GM21786 (cell line): ENCODE data around the gene ADAM19.
A peak's percentile ranks its signal among the peaks of the same experiment; 100 is the strongest.

ENCODE experiments used
- ATAC-seq: cut with Tn5 transposase; IDR thresholded peaks from one replicate; pipeline ENCODE4 v1.9.1; 2021; ENCODE audit not compliant: unreplicated experiment

The ADAM19 gene

DNA sequence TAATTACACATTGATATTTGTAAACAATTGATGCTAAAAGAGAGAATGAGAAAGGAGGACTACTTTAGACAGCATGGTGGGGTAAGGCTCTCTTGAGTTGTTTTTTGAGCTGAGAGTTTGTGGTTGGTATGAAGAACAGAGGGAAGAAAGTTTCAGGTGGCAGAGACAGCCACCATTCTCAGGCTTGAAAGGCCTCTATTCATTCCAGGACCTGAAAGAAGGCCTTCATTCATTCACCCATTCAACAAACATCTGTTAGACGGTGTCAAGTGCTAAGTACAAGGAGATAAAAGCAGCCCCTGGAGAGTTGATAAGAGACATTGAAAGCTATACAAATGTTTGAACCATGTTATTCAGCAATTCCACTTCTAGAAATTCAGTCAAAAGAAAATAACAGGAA is 21.7 kb upstream of the ADAM19 start:
- peak; percentile 23 for ATAC-seq

DNA sequence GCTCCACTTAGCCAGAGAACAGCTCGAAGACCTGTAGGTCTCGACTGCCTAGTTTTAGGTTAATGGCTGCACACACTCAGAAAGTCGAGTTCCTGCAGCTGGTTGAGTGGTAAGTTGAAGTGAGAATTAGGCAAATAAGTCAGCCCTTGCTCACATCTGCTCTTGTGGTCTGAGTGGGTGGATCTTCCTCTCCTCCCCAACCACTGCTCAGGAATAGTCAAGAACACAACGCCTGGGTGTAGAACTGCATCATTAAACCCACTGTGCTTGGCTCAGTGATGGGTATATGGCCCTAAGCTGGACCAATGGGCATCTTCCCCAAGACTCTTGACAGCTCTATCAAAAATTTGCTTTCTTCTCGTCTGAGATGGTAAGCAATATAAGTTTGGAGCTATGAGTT is 20.9 kb upstream of the ADAM19 start:
- ATAC-seq: peak; percentile 80

DNA sequence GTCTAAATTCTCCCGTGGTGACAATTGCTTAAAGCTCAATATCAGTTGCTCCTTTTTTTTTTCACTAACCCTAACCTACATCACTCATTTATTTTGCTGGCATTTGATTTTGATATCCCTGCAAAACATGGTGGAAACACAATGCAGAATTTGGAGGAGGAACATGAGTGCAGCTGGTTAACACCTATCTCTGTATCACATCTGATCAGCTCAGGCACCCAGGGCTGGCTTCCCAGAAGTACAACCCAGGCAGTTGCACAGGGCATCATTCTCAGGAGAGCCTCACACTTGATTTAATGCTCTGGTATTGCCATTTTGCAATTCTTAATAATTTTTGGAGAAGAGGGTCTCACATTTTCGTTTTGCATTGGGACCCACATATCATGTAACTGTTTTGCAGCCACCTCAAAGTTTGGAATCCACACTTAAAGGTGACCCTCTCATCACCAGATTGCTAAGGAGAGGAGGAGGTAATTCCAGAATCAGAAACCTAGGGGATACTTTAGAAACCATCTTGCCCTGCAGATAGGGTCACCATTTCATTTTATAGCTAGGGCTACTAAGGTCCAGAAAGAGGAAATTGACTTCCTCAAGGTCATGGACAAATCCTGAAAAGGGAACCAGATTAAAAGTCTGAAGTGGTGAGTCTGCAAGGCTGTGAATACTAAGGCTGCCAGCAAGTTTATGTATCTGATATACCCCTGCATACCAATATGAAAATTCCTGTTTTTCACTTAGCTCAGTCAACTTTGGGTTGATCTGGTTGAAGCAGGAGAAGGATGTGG is 19.3 kb upstream of the ADAM19 start:
- no peak for ATAC-seq

DNA sequence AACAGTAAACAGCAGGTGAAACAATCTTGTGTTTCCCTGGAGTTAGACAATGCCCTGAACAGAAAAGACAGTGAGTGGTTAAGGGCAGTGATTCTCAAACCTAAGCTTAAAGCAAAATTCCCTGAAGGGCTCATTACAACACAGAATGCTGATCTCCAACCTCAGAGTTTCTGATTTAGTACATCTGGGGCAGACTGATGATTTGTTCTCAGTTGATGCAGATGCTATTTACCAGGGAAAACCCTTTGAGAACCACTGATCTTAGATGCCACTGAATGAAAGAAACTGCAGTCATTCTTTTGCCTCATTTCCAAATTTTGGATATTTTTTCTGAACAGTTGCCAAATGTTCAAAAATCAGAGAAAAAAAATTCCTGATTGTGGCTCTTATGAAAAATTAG is 18.7 kb upstream of the ADAM19 start:
- no peak for ATAC-seq

DNA sequence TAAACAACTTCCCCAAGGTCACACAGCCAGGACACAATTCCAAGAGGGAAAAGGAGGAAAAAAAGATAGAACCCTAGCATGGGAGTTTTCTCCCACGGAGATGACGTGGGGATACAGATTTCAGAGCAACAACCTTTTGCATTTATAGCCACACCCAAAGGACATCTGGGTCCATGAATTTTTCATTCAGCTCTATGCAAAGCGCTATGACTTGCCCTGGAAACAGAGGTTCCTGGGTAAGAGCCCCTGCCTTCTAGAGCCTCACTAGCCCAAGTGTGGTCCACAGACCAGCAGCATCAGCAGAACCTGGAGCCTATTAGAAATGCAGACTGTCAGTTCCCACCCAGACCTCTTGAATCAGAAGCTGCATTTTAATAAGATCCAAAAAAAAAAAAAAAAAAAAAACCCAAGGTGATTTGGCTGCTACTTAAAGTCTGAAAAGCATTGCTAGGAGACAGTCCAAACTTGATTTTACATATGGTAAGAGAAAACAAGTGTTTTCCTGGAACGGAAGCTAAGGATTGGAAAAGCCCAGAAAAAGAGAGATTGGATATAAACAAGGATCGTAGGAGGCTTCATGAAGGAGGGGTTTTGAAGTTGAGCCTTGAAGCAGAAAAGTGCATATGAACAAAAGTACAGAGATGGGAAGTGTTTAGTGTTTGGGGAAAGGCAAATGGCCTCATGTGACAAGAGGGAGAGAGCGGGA is 17.6 kb upstream of the ADAM19 start:
- ATAC-seq: no peak

DNA sequence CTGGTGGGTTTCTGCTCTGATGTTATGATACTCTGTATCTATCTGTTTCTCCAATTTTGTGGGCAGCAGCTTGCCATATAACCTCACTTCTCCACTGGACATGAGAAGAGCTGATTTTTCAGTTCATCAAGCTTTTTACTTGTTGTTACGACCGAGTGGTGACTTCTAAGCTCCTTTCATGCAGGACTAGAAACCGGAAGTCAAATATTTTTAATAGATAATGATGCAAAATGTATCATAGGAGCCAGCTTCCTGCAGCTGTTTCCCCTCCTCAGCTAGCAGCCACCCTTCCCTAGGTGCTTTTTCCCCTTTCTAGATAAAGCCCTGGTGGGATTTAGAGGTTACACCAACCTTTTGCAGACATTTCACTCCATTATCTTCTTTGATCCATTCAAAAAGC is 17.0 kb upstream of the ADAM19 start:
- no peak for ATAC-seq

DNA sequence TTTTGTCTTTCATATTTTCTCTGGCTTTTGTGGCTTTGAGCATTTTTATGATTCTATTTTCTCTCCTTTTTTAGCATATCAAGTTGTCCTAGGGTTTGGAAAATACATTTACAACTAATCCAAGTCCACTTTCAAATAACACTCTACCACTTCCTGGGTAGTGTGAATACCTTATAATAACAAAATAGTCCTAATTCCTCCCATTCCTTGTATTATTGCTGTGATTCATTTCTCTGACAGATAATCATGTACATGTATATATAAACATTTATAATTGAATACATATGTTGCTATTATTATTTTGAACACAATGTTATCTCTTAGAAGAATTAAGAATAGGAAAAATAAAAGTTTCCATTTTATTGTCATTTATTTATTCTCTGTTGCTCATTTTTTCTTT is 14.9 kb upstream of the ADAM19 start:
- ATAC-seq: no peak

DNA sequence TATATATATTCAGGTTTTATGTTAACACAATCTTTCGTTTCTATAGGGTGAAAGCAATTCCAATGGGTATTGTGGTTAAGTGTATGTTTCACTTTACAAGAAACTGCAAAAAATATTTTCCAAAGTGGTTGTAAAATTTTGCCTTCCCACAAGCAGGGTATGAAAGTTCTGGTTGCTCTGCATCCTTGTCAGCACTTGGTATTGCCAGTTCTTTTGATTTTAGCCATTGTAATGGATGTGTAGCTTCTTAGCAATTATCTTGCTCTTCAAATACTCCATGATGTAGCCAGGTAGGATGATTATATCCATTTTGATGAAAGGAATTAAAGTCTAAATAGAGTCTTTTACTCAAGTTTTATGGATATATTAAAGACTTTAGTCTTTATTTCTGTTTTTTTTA is 9.1 kb upstream of the ADAM19 start:
- ATAC-seq: no peak

DNA sequence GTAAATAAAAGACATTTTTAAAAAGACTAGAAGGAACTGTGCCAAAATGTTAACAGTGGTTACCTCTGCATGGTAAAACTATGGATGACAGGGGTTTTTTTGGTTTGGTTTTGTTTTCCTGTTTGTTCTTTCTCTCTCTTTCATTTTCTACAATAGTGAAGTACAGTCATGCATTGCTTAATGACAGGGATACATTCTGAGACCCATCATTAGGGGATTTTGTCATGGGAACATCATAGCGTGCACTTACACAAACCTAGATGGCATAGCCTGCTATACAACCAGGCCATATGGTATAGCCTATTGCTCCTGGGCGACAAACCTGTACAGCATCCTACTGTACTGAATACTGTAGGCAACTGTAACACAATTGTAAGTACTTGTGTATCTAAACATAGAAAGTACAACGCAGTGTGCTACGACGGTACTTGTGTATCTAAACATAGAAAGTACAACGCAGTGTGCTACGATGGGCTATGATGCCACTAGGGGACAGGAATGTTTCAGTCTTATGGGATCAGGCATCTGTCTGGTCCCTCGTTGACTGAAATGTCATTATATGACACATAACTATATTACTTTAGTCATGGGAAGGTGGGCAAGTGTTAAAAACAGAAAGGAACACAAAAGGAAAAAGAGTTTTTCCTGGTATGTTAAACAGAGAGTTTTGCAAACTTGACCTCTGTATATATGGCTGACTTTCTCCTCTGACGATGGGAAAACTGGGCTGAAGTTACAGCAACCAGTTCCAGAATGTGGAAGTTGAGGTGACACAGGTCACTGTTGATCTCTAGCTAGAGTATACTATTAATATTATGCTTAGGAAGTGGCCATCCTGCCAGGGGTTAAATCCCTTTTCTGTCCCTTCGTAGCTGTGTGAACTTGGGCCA is 7.4 kb upstream of the ADAM19 start:
- ATAC-seq: peak; percentile 66

DNA sequence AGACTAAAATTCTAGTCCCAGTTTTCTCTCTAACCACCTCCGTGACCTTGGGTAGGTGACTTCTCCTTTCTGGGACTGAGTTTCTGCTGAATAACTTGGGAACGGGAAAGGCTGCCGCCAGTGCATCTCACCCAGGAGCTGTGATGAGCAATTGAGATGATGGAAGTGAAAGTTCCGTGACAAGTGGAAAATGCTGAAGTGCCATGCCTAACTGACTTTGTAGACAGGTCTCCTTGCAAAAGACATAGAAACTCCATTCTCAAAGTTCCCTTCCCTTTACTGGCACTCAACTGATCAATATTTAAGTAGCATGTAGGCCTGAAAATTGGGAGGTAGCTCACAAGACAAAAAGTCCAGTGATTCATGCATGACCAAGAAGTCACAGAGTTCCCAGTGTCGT is 6.3 kb upstream of the ADAM19 start:
- ATAC-seq: no peak

DNA sequence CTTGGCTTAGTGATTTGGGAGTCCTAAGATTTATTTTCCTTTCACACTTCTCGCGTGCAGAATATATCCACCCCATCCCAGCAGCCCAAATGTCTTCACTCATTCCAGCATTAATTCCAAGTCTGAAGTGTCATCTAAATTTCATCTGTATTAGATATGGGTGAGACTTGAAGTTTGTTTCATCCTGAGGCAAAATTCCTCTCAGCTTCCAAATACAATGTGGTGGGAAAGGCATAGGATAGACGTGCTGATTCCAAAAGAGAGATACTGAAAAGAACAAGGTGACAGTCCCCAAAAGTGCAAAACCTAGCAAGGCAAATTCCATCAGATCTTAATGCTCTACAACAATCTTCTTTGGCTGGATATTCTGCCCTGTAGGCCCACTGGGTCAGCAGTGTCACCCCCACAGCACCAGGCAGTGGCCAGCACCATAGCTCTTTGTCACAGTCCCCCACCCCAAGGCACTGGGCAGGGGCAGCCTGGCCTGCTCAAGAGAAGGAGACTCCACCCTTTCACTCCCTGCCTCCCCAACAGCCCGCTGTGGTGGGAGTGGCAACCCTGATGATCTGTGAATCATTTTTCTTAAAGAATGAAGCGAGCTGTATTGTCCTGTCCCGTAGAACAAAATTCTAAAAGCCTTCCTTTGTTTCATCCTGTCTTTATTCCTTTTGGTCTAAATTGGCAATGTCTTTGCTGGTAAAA is 2.7 kb upstream of the ADAM19 start:
- no peak for ATAC-seq

DNA sequence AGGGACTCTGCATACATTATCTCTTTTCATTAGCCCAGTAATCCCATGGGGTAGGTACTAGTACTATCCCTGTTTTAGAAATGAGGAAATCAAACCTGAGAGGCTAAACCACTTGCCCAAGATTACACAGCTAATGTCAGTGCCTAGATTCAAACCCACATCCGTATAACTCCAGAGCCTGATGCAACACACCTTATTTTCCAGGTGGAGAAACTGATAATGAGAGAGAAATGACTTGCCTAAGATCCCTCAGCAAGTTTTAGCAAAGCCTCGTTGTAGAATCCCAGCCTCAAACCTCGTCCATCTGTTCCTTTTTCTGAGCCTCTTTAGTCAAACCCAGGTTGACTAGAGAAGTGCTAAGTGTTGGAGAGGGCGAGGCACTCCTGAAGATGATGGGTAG is 1.1 kb upstream of the ADAM19 start:
- no peak for ATAC-seq

DNA sequence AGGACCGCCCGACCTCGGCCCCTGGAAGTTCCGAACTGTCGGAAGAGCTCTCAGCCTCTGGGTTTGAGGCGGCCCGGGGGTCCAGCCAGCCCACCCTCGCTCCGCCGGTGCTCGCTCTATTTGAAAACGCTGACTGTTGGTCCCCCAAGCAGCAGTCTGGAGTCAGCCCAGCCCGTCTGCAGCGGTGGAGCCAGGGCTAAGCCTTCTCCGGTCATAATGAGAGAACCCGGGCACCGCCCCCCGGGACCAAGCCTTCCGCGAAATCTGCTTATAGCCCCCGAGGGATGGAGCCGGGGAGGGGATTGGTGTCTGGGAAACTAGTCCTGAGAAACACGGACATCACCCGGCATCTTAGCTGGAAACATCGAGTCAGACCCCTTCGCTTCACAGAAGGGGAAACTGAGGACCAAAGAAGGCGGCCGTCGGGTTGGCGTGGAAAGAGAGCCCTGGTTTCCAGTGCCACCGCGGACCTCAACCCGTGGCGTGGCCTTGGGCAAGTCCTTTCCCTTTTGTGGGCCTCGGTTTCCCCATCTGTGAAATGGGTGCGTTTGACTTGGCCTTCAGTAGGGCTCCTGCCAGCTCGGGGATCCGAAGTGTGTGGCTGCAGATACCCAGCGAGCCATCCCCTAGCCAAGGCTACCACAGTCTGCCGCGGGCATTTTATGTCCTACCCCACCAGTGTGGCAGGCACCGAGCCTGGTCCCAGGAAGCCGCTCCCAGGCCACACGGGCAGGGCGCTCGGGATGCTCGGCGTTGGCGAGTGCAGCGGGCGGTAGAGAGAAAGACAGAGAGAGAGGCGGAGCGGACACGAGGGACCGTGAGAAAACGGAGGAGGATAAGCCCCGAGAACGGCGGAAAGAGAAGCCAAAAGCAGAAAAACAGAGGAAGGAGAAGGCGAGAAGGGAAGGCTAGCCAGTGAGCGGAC is 857 bp downstream of the ADAM19 start:
- ATAC-seq: no peak

DNA sequence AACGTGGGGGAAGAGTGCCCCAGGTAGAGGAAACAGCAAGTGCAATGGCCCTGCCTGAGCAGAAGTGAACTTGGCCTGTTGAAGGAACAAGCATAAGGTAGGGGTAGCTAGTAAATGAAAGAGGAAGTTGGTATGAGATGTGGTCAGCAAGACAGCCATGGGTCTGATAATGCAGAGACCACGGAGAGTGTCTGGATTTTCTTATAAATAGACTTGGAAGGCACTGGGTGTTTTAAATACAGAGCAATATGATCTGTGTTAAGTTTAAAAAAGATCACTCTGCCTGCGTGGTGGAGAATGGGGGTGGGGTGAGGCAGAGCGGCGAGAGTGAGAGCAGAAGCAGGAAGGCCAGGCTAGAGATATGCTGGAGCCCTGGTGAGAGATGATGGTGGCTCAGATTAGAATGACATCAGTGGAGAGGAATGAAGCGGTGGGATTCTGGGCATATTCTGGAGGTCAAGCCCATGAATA is 4.2 kb downstream of the ADAM19 start:
- ATAC-seq: peak; percentile 93

DNA sequence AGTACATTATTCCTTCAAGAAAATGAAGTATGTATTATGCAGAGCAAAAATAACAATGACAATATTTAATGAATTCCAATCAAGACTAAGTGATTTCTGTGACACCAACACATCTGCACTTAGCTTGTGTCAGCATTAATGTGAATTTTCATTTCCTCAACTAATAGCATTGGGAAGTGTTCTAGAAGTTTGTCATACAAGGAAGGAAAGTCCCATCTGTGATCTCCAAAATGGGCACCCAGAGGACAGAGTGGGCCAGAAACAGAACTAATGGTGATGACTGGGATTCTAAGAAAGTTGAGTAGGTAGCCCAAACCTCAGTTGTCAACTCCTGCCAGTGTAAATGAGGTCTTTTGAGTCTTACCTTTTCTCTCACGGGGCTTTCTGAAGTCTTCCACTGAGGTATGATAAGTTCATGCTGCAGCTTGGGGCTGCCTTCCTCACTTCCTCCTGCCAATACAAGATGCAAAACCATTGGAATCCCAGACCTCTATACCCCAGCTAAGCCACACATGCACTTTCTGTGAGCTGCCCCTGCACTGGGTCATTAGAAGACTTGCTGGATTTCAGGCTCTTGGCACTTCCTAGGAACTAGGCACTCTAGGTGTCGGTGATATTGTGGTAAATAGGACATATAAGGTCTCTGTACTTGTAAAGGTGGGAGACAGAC is 4.9 kb downstream of the ADAM19 start:
- ATAC-seq: peak; percentile 4

DNA sequence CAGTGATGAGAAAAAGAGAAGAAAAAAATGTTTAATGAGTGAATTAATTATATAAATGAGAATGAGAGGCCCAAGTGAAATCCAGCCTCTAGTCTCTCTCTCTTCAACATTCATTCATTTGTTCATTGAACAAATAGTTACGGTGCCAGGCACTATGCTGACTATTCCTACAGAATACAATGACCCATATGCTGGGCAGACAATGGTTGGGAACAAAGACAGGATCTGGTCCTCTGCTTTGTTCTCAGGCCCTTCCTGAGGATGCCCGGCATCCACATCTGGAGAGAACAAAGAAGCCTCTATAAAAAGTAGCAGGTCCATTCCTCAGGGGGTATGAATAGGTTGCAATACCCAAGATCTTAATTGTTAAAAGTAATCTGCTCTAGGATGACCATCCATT is 6.9 kb downstream of the ADAM19 start:
- no peak for ATAC-seq

DNA sequence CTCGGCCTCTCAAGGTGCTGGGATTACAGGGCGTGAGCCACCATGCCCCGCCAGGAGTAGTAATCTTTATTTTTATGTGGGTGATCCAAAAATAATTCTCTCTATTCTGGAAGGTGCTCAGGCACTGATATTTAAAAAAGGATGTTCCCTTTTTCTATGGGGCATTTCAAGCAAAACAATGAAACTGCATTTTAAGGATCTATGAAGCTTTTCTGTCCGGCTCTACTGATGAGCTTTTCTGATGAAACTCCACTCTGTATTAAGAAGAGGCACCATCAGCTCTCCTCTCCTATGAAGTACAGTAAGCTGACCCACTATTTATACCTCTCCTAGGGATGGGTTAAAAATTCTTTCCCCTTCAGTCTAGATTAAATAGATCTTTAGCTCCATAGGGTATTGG is 7.4 kb downstream of the ADAM19 start:
- no peak for ATAC-seq

DNA sequence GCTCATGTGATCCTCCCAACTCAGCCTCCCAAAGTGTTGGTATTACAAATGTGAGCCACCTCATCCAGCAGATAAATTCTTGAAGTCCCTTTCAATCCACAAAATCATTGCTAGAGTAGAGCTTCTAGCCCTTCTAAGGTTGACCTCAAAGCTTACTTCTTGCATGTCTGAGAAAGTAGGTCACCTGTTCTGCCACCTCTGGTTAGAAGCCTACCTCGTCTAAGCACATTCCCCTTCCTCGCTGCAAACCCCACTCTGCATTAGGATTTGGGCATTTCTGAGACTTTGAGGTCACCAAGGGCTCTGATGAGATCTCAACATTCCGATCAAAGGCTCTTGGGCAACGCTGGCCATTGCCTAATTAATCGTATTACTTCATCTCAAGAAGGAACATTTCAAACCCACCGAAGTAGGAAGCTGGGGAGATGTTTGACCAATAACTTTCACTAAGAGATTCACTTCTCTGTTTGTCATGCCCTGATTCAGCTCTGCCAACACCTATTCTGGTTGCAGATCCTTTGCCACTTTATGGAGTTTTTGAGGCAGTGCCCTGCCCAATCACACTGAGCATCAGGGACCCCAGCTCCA is 8.6 kb downstream of the ADAM19 start:
- no peak for ATAC-seq
